HG03045 (cell line): ENCODE results near the gene ERAP2.
A peak's percentile ranks its signal among the peaks of the same experiment; 100 is the strongest.
"Not testable (repeated sequence)": the region's sequence is repeated elsewhere in the genome, so short reads cannot be mapped to it uniquely, and the experiment has no call there.

Experiments
- ATAC-seq: cut with Tn5 transposase; IDR thresholded peaks from one replicate; pipeline ENCODE4 v1.9.1; 2021; ENCODE audit warnings: mild to moderate bottlenecking, moderate library complexity; ENCODE audit not compliant: unreplicated experiment

Gene ERAP2, protein sequence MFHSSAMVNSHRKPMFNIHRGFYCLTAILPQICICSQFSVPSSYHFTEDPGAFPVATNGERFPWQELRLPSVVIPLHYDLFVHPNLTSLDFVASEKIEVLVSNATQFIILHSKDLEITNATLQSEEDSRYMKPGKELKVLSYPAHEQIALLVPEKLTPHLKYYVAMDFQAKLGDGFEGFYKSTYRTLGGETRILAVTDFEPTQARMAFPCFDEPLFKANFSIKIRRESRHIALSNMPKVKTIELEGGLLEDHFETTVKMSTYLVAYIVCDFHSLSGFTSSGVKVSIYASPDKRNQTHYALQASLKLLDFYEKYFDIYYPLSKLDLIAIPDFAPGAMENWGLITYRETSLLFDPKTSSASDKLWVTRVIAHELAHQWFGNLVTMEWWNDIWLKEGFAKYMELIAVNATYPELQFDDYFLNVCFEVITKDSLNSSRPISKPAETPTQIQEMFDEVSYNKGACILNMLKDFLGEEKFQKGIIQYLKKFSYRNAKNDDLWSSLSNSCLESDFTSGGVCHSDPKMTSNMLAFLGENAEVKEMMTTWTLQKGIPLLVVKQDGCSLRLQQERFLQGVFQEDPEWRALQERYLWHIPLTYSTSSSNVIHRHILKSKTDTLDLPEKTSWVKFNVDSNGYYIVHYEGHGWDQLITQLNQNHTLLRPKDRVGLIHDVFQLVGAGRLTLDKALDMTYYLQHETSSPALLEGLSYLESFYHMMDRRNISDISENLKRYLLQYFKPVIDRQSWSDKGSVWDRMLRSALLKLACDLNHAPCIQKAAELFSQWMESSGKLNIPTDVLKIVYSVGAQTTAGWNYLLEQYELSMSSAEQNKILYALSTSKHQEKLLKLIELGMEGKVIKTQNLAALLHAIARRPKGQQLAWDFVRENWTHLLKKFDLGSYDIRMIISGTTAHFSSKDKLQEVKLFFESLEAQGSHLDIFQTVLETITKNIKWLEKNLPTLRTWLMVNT

DNA sequence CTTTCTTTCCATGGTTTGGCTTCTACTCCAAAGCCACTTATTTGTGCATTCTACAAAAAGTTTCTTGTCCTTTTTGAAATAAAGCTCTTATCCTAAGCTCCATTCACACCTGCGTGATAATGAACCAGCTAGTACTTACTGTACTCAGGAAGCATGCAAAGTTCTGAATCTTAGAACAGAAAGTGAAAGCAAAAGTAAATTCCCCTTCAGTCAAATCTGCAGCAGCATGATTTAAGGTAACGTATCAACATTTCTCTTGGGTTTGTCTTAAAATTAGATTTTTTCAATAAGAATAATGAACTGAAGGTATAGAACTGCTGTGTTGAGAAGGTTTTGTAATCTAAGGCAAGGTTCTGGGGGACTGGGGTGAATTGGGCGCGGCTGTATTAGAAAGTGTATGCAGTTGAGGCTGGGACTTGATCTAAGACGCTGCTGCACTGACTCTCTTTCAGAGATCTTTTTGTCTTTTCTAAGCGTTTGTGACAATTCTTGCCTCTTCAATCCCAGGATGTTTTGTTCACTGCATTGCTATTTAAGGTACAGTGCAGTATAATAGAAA lies at the start of gene ERAP2:
ERAP2 (plus strand) TSS at position 209 of the 559 bp plus-strand sequence. CDS start 3,186 bp downstream, outside the sequence.
- ATAC-seq: peak; percentile 65

GRCh38 chr5:96829297-96829696 lies 47.0 kb upstream of the ERAP2 start:
- ATAC-seq: no peak

- ATAC-seq: no peak
These were observed 42.3 kb upstream of the ERAP2 start for GRCh38 chr5:96834016-96834415.

GRCh38 chr5:96835791-96836191 lies 40.5 kb upstream of the ERAP2 start:
- ATAC-seq: no peak

DNA sequence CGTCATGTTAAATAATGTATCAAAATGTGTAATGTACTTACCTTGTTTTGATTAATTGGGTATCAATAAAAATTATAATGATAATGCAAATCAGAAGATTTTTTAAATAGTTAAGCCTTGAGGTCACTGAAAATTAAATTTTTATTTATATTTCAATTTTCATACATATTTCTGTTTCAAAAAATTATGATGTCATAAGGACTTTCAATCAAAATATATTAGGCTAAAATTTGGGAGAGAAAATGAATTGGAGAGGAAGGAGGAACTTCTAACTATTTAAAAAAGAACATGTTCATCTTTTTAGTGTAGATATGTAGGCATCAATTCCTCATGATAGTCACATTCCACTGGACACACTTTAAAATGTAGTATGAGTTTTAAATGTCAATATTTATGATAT lies 39.5 kb upstream of the ERAP2 start:
- ATAC-seq: no peak

DNA sequence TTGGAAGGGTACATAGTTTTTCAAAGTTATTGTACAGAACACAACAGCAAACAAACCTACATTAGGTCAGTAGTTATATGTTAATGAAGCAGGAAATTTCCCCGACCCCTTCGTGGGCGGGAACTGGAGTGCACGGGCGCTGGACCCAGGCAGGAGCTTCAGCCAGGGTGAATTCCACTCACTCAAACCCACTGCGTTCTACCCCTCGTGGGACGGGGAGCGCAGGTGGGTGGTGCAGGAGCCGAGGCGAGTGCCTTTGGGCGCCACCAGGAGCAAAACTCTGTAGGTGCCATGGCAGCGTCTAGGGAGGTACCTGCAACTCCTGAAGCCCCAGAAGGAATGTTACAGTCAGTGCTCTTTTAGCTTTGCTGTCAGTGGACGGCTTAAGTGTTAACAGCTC lies 39.0 kb upstream of the ERAP2 start:
- no peak for ATAC-seq

DNA sequence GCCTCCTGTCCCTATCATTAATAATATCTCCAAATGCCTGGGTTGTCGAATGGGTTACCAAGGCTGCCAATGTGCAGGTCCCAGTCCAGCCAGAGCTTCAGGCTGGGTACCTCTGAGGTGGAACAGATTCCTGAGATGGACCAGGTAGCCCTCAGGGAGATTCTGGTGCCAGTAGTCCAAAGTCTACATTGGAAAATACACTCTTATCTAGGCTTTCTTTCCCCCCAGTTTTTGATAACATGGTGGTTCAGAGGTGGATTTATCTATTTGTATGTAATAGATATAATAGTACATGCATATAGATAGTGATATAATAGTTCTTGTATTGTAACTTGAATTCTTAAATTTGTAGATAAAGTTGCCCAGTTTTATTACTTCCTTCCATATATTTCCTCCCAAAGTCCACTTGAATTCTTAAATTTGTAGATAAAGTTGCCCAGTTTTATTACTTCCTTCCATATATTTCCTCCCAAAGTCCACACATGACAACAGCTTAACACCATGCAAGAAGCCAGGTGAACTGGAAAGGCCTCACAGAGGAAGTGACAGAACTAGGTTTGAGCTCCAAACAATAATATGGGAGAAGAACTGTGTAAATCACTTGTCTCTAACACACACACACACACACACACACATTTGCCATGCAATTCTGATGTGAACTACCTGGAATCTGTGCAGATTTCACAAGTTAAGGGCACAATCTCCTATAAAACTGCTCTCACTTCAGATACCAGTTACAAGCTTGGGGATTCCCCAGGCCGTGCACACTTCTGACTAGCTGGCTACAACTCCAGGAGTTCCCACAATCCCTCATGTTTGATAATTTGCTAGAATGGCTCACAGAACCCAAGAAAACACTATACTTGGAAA lies 37.9 kb upstream of the ERAP2 start:
- no peak for ATAC-seq

- no peak for ATAC-seq
These were observed 37.2 kb upstream of the ERAP2 start for GRCh38 chr5:96839071-96839592.

- not testable (repeated sequence) for ATAC-seq
These were observed 34.4 kb upstream of the ERAP2 start for GRCh38 chr5:96841931-96842330.

- no peak for ATAC-seq
These were observed 33.2 kb upstream of the ERAP2 start for GRCh38 chr5:96843140-96843539.

- ATAC-seq: no peak
These were observed 31.8 kb upstream of the ERAP2 start for GRCh38 chr5:96844481-96844990.

DNA sequence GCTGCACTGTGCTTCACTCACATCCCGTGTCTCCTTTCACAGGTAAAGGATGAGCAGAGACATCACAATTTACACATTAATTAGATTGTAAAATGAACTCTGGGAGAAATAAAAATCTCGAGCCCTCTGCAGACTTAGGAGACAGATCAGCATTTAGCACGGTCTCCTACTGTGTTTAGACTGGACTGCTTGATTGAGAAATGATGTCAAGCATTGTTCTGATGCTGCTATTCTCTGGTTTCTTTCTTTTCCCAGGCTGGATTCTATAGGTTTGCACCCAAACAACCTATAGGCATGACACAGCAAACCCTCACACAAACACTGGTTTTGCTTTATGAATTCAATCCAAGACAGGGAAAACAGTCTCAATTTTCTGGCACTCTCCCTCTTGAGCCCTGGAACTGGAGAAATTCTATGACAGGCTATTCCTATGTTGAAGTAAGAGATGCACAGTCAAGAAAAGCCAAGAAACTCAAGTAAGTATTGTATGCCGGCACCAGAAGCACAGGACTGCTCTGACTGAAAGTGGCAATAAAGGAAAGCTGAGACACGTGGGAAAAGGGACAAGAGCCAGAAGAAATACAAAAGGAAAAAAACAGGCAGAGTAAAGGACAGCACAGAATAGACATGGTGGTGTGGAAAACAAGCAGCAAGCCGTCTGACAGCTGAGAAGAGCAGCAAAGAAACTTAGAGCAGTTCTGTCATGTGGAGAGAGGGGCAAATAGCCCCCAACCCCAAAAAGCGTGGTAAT lies 24.8 kb upstream of the ERAP2 start:
- ATAC-seq: no peak

- ATAC-seq: no peak
These were observed 23.5 kb upstream of the ERAP2 start for GRCh38 chr5:96852759-96853158.

DNA sequence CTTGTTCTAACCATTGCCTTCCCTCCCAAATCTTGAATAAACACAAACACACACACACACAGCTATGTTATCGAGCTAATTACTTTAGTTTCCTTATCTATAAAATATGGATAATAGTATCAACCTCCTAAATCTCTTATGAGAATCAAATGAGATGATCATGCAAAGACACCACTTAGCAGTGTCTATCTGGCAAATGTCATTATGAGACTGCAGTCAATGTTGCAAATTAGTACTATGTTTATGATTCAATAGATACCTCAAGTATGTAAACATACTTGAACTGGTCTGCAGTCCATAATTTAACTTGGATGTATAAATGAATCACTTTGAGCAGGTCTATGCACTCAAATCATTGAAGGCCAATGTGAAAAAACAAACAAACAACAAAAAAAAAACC lies 22.2 kb upstream of the ERAP2 start:
- no peak for ATAC-seq

DNA sequence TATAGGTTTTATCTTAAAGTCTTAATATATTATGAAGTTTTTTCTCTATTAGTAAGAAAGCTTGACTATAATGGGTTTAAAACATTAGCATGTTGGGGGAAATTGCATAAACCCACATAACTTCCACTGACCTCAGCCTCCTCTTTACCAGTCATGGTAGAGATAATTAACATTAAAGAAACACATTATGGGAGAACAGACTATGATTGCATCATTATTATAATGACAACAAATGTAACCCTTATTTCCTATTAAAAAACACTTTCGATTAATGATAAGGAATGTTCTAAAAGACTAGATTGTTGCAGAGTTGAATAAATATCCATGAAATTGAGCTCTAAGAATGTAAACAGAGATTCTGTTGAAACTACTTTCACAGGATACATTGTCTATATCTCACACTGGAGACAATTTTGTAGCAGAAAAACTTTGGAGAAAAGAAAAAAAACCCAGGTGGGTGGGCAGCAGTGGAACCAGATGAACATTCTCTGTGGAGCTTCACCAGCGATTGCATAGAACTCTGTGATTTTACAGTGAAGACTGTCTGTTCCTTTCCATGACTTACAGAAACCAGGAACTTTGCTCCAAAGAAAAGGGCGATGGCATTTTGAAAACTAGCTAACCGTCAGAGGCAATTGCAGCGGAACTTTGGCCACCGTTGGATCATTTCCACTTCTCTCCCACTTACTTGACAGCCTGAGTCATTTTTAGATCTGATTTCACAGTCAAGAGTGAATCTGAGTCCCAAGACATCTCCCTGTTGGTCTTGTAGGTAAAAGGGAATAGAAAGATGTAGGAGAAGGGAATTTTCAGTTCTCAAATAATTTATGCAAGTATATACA lies 21.0 kb upstream of the ERAP2 start:
- ATAC-seq: no peak

DNA sequence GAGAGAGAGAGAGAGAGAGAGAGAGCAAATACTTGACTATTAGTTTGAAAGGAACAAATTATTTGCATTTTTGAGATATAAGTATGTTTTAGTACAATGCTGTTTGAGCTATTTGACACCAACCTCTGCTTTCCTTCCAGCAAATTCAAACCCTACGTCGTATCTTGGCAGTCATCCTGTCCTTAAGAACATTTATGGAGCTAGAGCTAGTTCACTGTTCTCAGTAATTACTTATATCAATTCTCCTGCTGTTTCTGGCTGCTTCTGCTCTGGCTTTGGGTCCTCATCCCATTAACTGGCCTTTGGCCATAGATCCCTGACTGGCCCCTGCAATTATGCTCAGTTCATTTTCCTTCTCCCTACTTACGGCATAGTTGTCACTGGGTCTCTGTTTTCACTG lies 19.9 kb upstream of the ERAP2 start:
- ATAC-seq: no peak

GRCh38 chr5:96857454-96857853 lies 18.8 kb upstream of the ERAP2 start:
- ATAC-seq: no peak

DNA sequence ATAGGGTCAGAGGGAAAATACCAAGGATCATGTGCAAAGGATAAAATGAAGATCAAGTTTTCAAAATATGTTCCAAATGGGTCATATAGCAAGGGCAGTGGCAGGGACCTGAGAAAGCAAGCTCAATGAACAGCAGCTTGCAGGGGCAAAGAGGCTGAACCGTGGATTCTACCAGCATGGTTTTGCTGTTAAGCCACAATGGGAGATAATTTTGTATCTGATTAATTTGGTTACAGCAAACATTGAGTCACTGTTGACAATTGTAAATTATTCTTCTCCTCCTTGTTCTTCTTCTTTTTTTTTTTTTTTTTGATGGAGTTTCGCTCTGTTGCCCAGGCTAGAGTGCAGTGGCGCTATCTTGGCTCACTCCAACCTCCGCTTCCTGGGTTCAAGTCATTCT lies 18.4 kb upstream of the ERAP2 start:
- ATAC-seq: no peak
